ENCODE data around the gene OR4C15.

OR4C15 gene

DNA sequence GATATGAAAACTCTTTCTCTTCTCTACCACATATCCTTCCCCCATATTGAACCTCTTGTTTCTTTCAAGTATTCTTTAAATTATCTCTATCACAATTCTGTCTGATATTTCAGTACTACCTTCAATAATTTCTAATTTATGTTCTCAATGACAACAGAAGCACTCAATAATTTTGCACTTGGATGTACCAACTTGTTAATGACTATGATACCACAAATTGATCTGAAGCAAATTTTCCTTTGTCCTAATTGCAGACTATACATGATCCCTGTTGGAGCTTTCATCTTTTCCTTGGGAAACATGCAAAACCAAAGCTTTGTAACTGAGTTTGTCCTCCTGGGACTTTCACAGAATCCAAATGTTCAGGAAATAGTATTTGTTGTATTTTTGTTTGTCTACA lies at the start of gene OR4C15:
Gene OR4C15, plus strand, starts transcription at position 301 of the 400 bp plus-strand sequence. Its CDS starts 0 bp downstream, at position 301.
- DNase-seq: no peak

DNA sequence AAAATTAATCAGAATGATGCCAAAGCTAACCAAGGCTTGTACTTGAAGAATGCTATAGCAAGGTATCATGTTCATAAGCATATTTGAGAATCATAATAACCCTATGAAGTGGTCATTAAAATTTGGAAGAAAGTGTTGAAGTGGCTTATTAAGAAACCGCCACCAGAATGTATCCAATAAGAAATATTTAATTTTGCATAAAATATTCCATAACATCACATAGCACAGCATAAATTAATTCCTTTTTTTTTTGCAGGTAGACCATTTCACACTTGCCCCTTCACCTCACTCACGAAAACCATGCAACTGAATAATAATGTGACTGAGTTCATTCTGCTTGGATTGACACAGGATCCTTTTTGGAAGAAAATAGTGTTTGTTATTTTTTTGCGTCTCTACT lies 17.6 kb downstream of the OR4C15 start, which contains the start of gene OR4C16:
Gene OR4C16, plus strand, starts transcription at position 301 of the 400 bp plus-strand sequence. Its CDS starts 0 bp downstream, at position 301.
- no peak for DNase-seq

DNA sequence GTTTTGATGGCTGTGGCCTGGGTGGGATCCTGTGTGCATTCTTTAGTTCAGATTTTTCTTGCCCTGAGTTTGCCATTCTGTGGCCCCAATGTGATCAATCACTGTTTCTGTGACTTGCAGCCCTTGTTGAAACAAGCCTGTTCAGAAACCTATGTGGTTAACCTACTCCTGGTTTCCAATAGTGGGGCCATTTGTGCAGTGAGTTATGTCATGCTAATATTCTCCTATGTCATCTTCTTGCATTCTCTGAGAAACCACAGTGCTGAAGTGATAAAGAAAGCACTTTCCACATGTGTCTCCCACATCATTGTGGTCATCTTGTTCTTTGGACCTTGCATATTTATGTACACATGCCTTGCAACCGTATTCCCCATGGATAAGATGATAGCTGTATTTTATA lies 18.3 kb downstream of the OR4C15 start:
- DNase-seq: no peak
